HepG2 (cell line): ENCODE data around the gene C2orf49. TPM values are rescaled to one million over a fixed set of nuclear protein-coding genes. Genes with fewer than 3 reads are reported as not detected.

Source experiments
- BORCS8-MEF2B ChIP-seq: sonication (generic); formaldehyde crosslinking; IDR thresholded peaks from 2 replicates; pipeline ENCODE4 v1.8.0; 2022; ENCODE audit warnings: mild to moderate bottlenecking, missing genetic modification reagents
- CHCHD3 ChIP-seq: sonication (generic); formaldehyde crosslinking; IDR thresholded peaks from 2 replicates; pipeline ENCODE4 v1.8.0; 2022; ENCODE audit warnings: mild to moderate bottlenecking, missing genetic modification reagents, moderate library complexity
- DPF2 ChIP-seq: sonication (generic); formaldehyde crosslinking; IDR thresholded peaks from 2 replicates; pipeline ENCODE4 v1.4.0; 2020; ENCODE audit warnings: mild to moderate bottlenecking, low read depth, missing genetic modification reagents, borderline replicate concordance
- ELF1 ChIP-seq: sonication (generic); formaldehyde crosslinking; IDR thresholded peaks from 2 replicates; pipeline ENCODE4 v1.4.0; 2020; ENCODE audit warnings: missing genetic modification reagents
- HMG20A ChIP-seq: IDR thresholded peaks from 2 replicates; pipeline ENCODE4 v1.6.1; 2016; ENCODE audit warnings: borderline replicate concordance
- HMGXB3 ChIP-seq: sonication (generic); formaldehyde crosslinking; IDR thresholded peaks from 2 replicates; pipeline ENCODE4 v1.4.0; 2020; ENCODE audit warnings: missing genetic modification reagents, borderline replicate concordance
- JUND ChIP-seq: sonication (generic); formaldehyde crosslinking; IDR thresholded peaks from 2 replicates; pipeline ENCODE4 v1.8.0; 2022; ENCODE audit warnings: mild to moderate bottlenecking, missing genetic modification reagents
- MED8 ChIP-seq: sonication (generic); formaldehyde crosslinking; IDR thresholded peaks from 2 replicates; pipeline ENCODE4 v1.8.1; 2023; ENCODE audit warnings: mild to moderate bottlenecking, missing genetic modification reagents; ENCODE audit not compliant: insufficient replicate concordance
- MXD3 ChIP-seq: IDR thresholded peaks from 2 replicates; pipeline ENCODE4 v1.6.1; 2016; ENCODE audit warnings: mild to moderate bottlenecking, missing biosample characterization, missing genetic modification reagents
- NCOA1 ChIP-seq: sonication (generic); formaldehyde crosslinking; IDR thresholded peaks from 2 replicates; pipeline ENCODE4 v1.9.0; 2021; ENCODE audit warnings: missing genetic modification reagents
- NFATC3 ChIP-seq: sonication (generic); formaldehyde crosslinking; IDR thresholded peaks from 2 replicates; pipeline ENCODE4 v1.5.1; 2020; ENCODE audit warnings: mild to moderate bottlenecking, missing genetic modification reagents
- NR2C2 ChIP-seq: sonication (generic); formaldehyde crosslinking; IDR thresholded peaks from 2 replicates; pipeline ENCODE4 v1.4.0; 2020; ENCODE audit warnings: missing genetic modification reagents, mild to moderate bottlenecking, moderate library complexity, borderline replicate concordance
- RARG ChIP-seq: sonication (generic); formaldehyde crosslinking; IDR thresholded peaks from 2 replicates; pipeline ENCODE4 v1.4.0; 2020; ENCODE audit warnings: low read depth, mild to moderate bottlenecking, missing genetic modification reagents
- RFX3 ChIP-seq: IDR thresholded peaks from 2 replicates; pipeline ENCODE4 v1.6.1; 2016; ENCODE audit warnings: missing biosample characterization, missing genetic modification reagents
- SOX13 ChIP-seq, 3 experiments: fragments of 450-650 bp in 1 of 3; sonication (generic) in 1 of 3; formaldehyde crosslinking in 1 of 3; IDR thresholded peaks in 2 of 3; conservative IDR thresholded peaks in 1 of 3; 2 replicates each; pipeline versions ENCODE4 v1.5.0 to v1.6.1; 2016 to 2020; ENCODE audit warnings: antibody characterized with exemption in 1 of 3, mild to moderate bottlenecking in 1 of 3, missing compliant biosample characterization in 1 of 3, missing genetic modification reagents in 1 of 3, moderate library complexity in 1 of 3
- XBP1 ChIP-seq: sonication (generic); formaldehyde crosslinking; IDR thresholded peaks from 2 replicates; pipeline ENCODE4 v1.5.0; 2020; ENCODE audit warnings: missing genetic modification reagents
- ZBTB39 ChIP-seq: sonication (generic); formaldehyde crosslinking; IDR thresholded peaks from 2 replicates; pipeline ENCODE4 v1.5.0; 2020; ENCODE audit warnings: missing genetic modification reagents
- ZFX ChIP-seq: sonication (generic); formaldehyde crosslinking; IDR thresholded peaks from 2 replicates; pipeline ENCODE4 v1.4.0; 2020; ENCODE audit warnings: mild to moderate bottlenecking, low read depth, missing genetic modification reagents, moderate library complexity
- ZMYM4 ChIP-seq: sonication (generic); formaldehyde crosslinking; IDR thresholded peaks from 2 replicates; pipeline ENCODE4 v1.8.1; 2023; ENCODE audit warnings: mild to moderate bottlenecking, missing genetic modification reagents
- ZNF224 ChIP-seq: sonication (generic); formaldehyde crosslinking; IDR thresholded peaks from 2 replicates; pipeline ENCODE4 v1.5.0; 2020; ENCODE audit warnings: mild to moderate bottlenecking, missing genetic modification reagents
- ZNF724P ChIP-seq: sonication (generic); formaldehyde crosslinking; IDR thresholded peaks from 2 replicates; pipeline ENCODE4 v1.8.0; 2022; ENCODE audit warnings: missing genetic modification reagents, borderline replicate concordance
- ZNF749 ChIP-seq: sonication (generic); formaldehyde crosslinking; IDR thresholded peaks from 2 replicates; pipeline ENCODE4 v1.8.0; 2022; ENCODE audit warnings: mild to moderate bottlenecking, missing genetic modification reagents, moderate library complexity, borderline replicate concordance
- polyA plus RNA-seq, 8 experiments: library from polyadenylated mRNA; depleted of rRNA in 3 of 8; stranded (reverse) in 7 of 8; unstranded in 1 of 8; fragments of >200 nt; fragmentation: Illumina TruSeq in 4 of 8; extraction: Trizol in 4 of 8; gene quantifications; 2 replicates each; pipeline versions ENCODE4 v1.2.1 to v1.2.3, GENCODE V29; 2011 to 2016; ENCODE audit warnings: low read depth in 4 of 8, missing spikeins in 1 of 8, mixed read lengths in 1 of 8; ENCODE audit not compliant: insufficient read depth in 1 of 8
- total RNA-seq, 5 experiments: library from RNA; depleted of rRNA; stranded (reverse); fragments of >200 nt; fragmentation: Illumina TruSeq; extraction: Trizol; gene quantifications; 2 replicates each; pipeline ENCODE4 v1.2.3, GENCODE V29; 2016; ENCODE audit warnings: low read depth in 1 of 5

The C2orf49 gene
- total and polyA plus RNA-seq, 2 of the 13 experiments (the other 11 are each of a cell fraction or from before 2014, with no cell fraction given): 24.7 to 28.8 TPM

GRCh38 chr2:105329561-105330495 lies 7.5 kb upstream of the C2orf49 start, which contains the start of gene TGFBRAP1 (continued):
- no peak for TF ChIP-seq SOX13 (IDR thresholded peaks at IDR 0.05)
- no peak for TF ChIP-seq SOX13 (CRISPR knock-in tag; conservative IDR thresholded peaks at IDR 0.05 in 1 of 2, IDR thresholded peaks at IDR 0.05 in 1 of 2)
- TF ChIP-seq RFX3 (CRISPR knock-in tag): no peak
- TF ChIP-seq MXD3 (CRISPR knock-in tag): peak; percentile 94
- no peak for TF ChIP-seq MED8 (CRISPR knock-in tag)
- TF ChIP-seq ZFX (CRISPR knock-in tag): peak; percentile 95
- TF ChIP-seq NFATC3: no peak
- TF ChIP-seq ZBTB39: 0 out of 2 replicates have a peak, but pooled peaks have one; percentile 54
- peak; percentile 46; the same call in 1 of the 2 replicates for TF ChIP-seq BORCS8-MEF2B (CRISPR knock-in tag)
- TF ChIP-seq RARG: no peak
- no peak for TF ChIP-seq DPF2
- TF ChIP-seq HMGXB3 (CRISPR knock-in tag): no peak
- TF ChIP-seq ZNF724P (CRISPR knock-in tag): peak; percentile 63; the same call in 1 of the 2 replicates
- peak; percentile 78 for TF ChIP-seq ZMYM4 (CRISPR knock-in tag)
- 0 out of 2 replicates have a peak, but pooled peaks have one; percentile 50 for TF ChIP-seq ZNF224 (CRISPR knock-in tag)
- TF ChIP-seq NCOA1 (CRISPR knock-in tag): peak; percentile 65; the same call in 1 of the 2 replicates
- no peak for TF ChIP-seq HMG20A (CRISPR knock-in tag)
- TF ChIP-seq ELF1 (CRISPR knock-in tag): 0 out of 2 replicates have a peak, but pooled peaks have one; percentile 22
- no peak for TF ChIP-seq CHCHD3 (CRISPR knock-in tag)
- TF ChIP-seq JUND (CRISPR knock-in tag): no peak
- TF ChIP-seq ZNF749 (CRISPR knock-in tag): no peak; the same call in 1 of the 2 replicates
- TF ChIP-seq XBP1: no peak
- peak; percentile 58 for TF ChIP-seq NR2C2 (CRISPR knock-in tag)
